Caco-2 (cell line): ENCODE measurements around the gene PLXNA2. TPM values are rescaled to one million over a fixed set of nuclear protein-coding genes. Genes with fewer than 3 reads are reported as not detected.

Source experiments
- BruUV-seq: library from RNA; stranded (reverse); fragments of 400-500 nt; replicated peaks from 2 replicates; lab custom pipeline; 2021; lab: Mats Ljungman, UMichigan
- CTCF ChIA-PET: fragments of 300-600 bp; sonication (Branson Sonifier 250); formaldehyde crosslinking; loops from one replicate; lab custom pipeline; 2022; ENCODE audit warnings: antibody characterized with exemption; lab: Charles Lee
- POLR2A ChIA-PET: fragments of 300-600 bp; sonication (Branson Sonifier 250); formaldehyde crosslinking; loops from one replicate; lab custom pipeline; 2022; ENCODE audit warnings: antibody characterized with exemption; lab: Charles Lee
- DNase-seq, 2 experiments: peaks; one replicate each; pipeline versions ENCODE4 v3.0.0 to v3.0.0-alpha.2; 2020 to 2022
- H3K27me3 ChIP-seq: replicated peaks from 2 replicates; pipeline ENCODE4 v1.6.0; 2011; ENCODE audit warnings: low read length; ENCODE audit not compliant: control insufficient read depth, insufficient read depth
- H3K36me3 ChIP-seq: 2 replicates; pipeline ENCODE4 v1.5.1; 2011; ENCODE audit warnings: low read length; ENCODE audit not compliant: control insufficient read depth, insufficient read depth
- H3K4me1 ChIP-seq: fragments of 250-450 bp; sonication (Bioruptor Pico); 2 replicates; pipeline ENCODE4 v1.5.1; 2020; ENCODE audit warnings: mild to moderate bottlenecking
- H3K4me3 ChIP-seq: 2 replicates; pipeline ENCODE4 v1.5.1; 2011; ENCODE audit warnings: low read depth, mild to moderate bottlenecking, control low read depth, low read length
- H3K9me3 ChIP-seq: fragments of 250-450 bp; sonication (Bioruptor Pico); 2 replicates; pipeline ENCODE4 v1.5.1; 2020; ENCODE audit warnings: mild to moderate bottlenecking, moderate library complexity
- H3K27ac Mint-ChIP-seq: one replicate; pipeline ENCODE4 v1.8.0; 2022; ENCODE audit warnings: mixed read lengths; ENCODE audit not compliant: unreplicated experiment
- H3K27me3 Mint-ChIP-seq: one replicate; pipeline ENCODE4 v1.8.0; 2022; ENCODE audit warnings: mixed read lengths; ENCODE audit not compliant: insufficient read depth, unreplicated experiment
- H3K36me3 Mint-ChIP-seq: one replicate; pipeline ENCODE4 v1.8.0; 2022; ENCODE audit warnings: mild to moderate bottlenecking, mixed read lengths; ENCODE audit not compliant: insufficient read depth, unreplicated experiment
- H3K4me1 Mint-ChIP-seq: one replicate; pipeline ENCODE4 v1.8.0; 2022; ENCODE audit warnings: low read depth, mixed read lengths; ENCODE audit not compliant: unreplicated experiment
- H3K4me3 Mint-ChIP-seq: one replicate; pipeline ENCODE4 v1.8.0; 2022; ENCODE audit warnings: mild to moderate bottlenecking, moderate library complexity, mixed read lengths; ENCODE audit not compliant: unreplicated experiment
- H3K9me3 Mint-ChIP-seq: one replicate; pipeline ENCODE4 v1.8.0; 2022; ENCODE audit warnings: mixed read lengths; ENCODE audit not compliant: unreplicated experiment
- CTCF ChIP-seq, 2 experiments: fragments of 200-600 bp in 1 of 2; IDR thresholded peaks; 1 replicate in 1 of 2; 2 replicates in 1 of 2; pipeline versions ENCODE4 v1.5.1 to v1.8.0; 2011 to 2022; ENCODE audit warnings: antibody characterized with exemption in 1 of 2, control low read depth in 1 of 2, inconsistent platforms in 1 of 2, low read depth in 1 of 2, low read length in 1 of 2, mild to moderate bottlenecking in 1 of 2, moderate library complexity in 1 of 2; ENCODE audit not compliant: insufficient read depth in 1 of 2, severe bottlenecking in 1 of 2, unreplicated experiment in 1 of 2
- intact Hi-C: fragments of 100-400 bp; cut with micrococcal nuclease; formaldehyde crosslinking; loops from one replicate; pipeline ENCODE4 v1.10.0; 2022; ENCODE audit not compliant: unreplicated experiment
- total RNA-seq: library from RNA; stranded (reverse); gene quantifications from 2 replicates; pipeline ENCODE4 v1.2.3, GENCODE V29; 2022

The PLXNA2 gene
- total RNA-seq, 1 experiment from 2014 or later: 3.2 TPM

- Histone ChIP-seq H3K4me1 (no peaks in the 10 kb centered on the region), H3K36me3 (no peaks in the 10 kb centered on the region), H3K4me3 (no peak overlapping the region), H3K27me3 (no peaks in the 10 kb centered on the region), H3K9me3 (no peaks in the 10 kb centered on the region; the same call in 1 of the 2 replicates)
- Mint-ChIP-seq H3K9me3 (no peaks in the 10 kb centered on the region), H3K4me3 (no peak overlapping the region), H3K36me3 (no peaks in the 10 kb centered on the region), H3K27ac (no peak overlapping the region), H3K27me3 (peaks cover 29% of the 10 kb centered on the region), H3K4me1 (no peaks in the 10 kb centered on the region)
- no peak for TF ChIP-seq CTCF (IDR thresholded peaks at IDR 0.05; ENCODE audit: insufficient read depth in 1 of 2, low read depth in 1 of 2, low read length in 1 of 2, severe bottlenecking in 1 of 2, unreplicated experiment in 1 of 2)
- no TSS peak for BruUV-seq
- CTCF ChIA-PET: no interaction called here
- intact Hi-C loops: no loop called here
- no peak for DNase-seq
- POLR2A ChIA-PET: no interaction called here
Measured at GRCh38 chr1:207990455-207990854, 253.7 kb downstream of the PLXNA2 start.

- no peaks in the 10 kb centered on the region for H3K36me3 Mint-ChIP-seq
- H3K4me3 Mint-ChIP-seq: no peak overlapping the region
- no TSS peak for BruUV-seq
- intact Hi-C loops: no loop called here
- no peaks in the 10 kb centered on the region for H3K4me1 ChIP-seq
- H3K27me3 ChIP-seq: no peaks in the 10 kb centered on the region
- H3K36me3 ChIP-seq: no peaks in the 10 kb centered on the region
- H3K27me3 Mint-ChIP-seq: peaks cover 24% of the 10 kb centered on the region
- no peak for TF ChIP-seq CTCF (IDR thresholded peaks at IDR 0.05; ENCODE audit: insufficient read depth in 1 of 2, low read depth in 1 of 2, low read length in 1 of 2, severe bottlenecking in 1 of 2, unreplicated experiment in 1 of 2)
- no peak for DNase-seq
- no peak overlapping the region for H3K27ac Mint-ChIP-seq
- no peak overlapping the region for H3K4me3 ChIP-seq
- H3K9me3 Mint-ChIP-seq: no peaks in the 10 kb centered on the region
- no peaks in the 10 kb centered on the region for H3K4me1 Mint-ChIP-seq
- no peaks in the 10 kb centered on the region for H3K9me3 ChIP-seq
- POLR2A ChIA-PET: no interaction called here
- CTCF ChIA-PET: interaction anchor here (0.8 to 1.1 kb wide), 2 partner anchors 9 to 26 kb away, joined by 3 read pairs; no protein-coding TSS in a partner anchor
Measured at GRCh38 chr1:207988326-207989165, 255.6 kb downstream of the PLXNA2 start.

- H3K4me3 ChIP-seq: no peak overlapping the region
- Mint-ChIP-seq H3K4me3 (no peak overlapping the region), H3K27ac (no peak overlapping the region), H3K36me3 (no peaks in the 10 kb centered on the region), H3K9me3 (no peaks in the 10 kb centered on the region), H3K27me3 (peaks cover 27% of the 10 kb centered on the region), H3K4me1 (no peaks in the 10 kb centered on the region)
- ChIA-PET POLR2A (no interaction called here), CTCF (no interaction called here)
- no TSS peak for BruUV-seq
- no peak for TF ChIP-seq CTCF (IDR thresholded peaks at IDR 0.05; ENCODE audit: insufficient read depth in 1 of 2, low read depth in 1 of 2, low read length in 1 of 2, severe bottlenecking in 1 of 2, unreplicated experiment in 1 of 2)
- no peak for DNase-seq
- H3K36me3 ChIP-seq: no peaks in the 10 kb centered on the region
- intact Hi-C loops: no loop called here
- no peaks in the 10 kb centered on the region for H3K4me1 ChIP-seq
- no peaks in the 10 kb centered on the region for H3K9me3 ChIP-seq
- H3K27me3 ChIP-seq: no peaks in the 10 kb centered on the region
Measured at GRCh38 chr1:207987164-207987563, 257.0 kb downstream of the PLXNA2 start.
